Vagina (tissue), 2 donors: Measurements from ENCODE around the gene LRRC18. TPM values are rescaled to one million over a fixed set of nuclear protein-coding genes. Genes with fewer than 3 reads are reported as not detected.

Experiments
- DNase-seq, 2 donors: peaks; one replicate each; pipeline ENCODE4 v3.0.0-alpha.2; 2017; ENCODE audit errors: extremely low spot score in 2 of 2
- H3K27ac ChIP-seq: fragments of 200-600 bp; sonication (generic); one replicate; pipeline ENCODE4 v1.5.1; 2019
- H3K27me3 ChIP-seq: fragments of 200-600 bp; sonication (generic); one replicate; pipeline ENCODE4 v1.5.1; 2019
- H3K36me3 ChIP-seq, 2 donors: fragments of 200-600 bp; sonication (generic); one replicate each; pipeline ENCODE4 v1.5.1; 2017 to 2019
- H3K4me1 ChIP-seq: fragments of 200-600 bp; sonication (generic); one replicate; pipeline ENCODE4 v1.5.1; 2019
- H3K4me3 ChIP-seq, 2 donors: fragments of 200-600 bp; sonication (generic); 1 replicate in 1 of 2; 2 replicates in 1 of 2; pipeline ENCODE4 v1.5.1; 2016 to 2019
- H3K9me3 ChIP-seq: fragments of 200-600 bp; sonication (generic); one replicate; pipeline ENCODE4 v1.5.1; 2019
- CTCF ChIP-seq, 3 experiments: fragments of 450-650 bp in 2 of 3; fragments of 200-600 bp in 1 of 3; sonication (generic) in 1 of 3; IDR thresholded peaks; one replicate each; pipeline ENCODE4 v1.5.1; 2017 to 2019; ENCODE audit warnings: antibody characterized with exemption in 3 of 3, mild to moderate bottlenecking in 2 of 3, moderate library complexity in 2 of 3
- POLR2A ChIP-seq, 2 donors: fragments of 450-650 bp; IDR thresholded peaks; one replicate each; pipeline ENCODE4 v1.6.1; 2017; ENCODE audit warnings: antibody characterized with exemption in 2 of 2, mild to moderate bottlenecking in 2 of 2, moderate library complexity in 2 of 2
- POLR2AphosphoS5 ChIP-seq, 2 donors: sonication (generic); formaldehyde crosslinking; IDR thresholded peaks; one replicate each; pipeline ENCODE4 v1.9.0; 2017; ENCODE audit warnings: antibody characterized with exemption in 2 of 2, mild to moderate bottlenecking in 2 of 2, low read depth in 1 of 2; ENCODE audit not compliant: insufficient read depth in 1 of 2
- intact Hi-C: fragments of 100-400 bp; cut with DNase I; formaldehyde crosslinking; loops from one replicate; pipeline ENCODE4 v1.15.1; 2023
- total RNA-seq: library from RNA; depleted of rRNA; stranded (reverse); fragments of >200 nt; gene quantifications from one replicate; pipeline ENCODE4 v1.2.3, GENCODE V29; 2016

Gene LRRC18
- total RNA-seq, 1 donor from 2014 or later: not detected

- no peaks in the 10 kb centered on the region for H3K36me3 ChIP-seq
- no peak overlapping the region for H3K27ac ChIP-seq
- H3K9me3 ChIP-seq: no peaks in the 10 kb centered on the region
- no peaks in the 10 kb centered on the region for H3K27me3 ChIP-seq
- peaks cover 13% of the 10 kb centered on the region for H3K4me1 ChIP-seq
- TF ChIP-seq POLR2A (IDR thresholded peaks at IDR 0.05): no peak
- no peak for TF ChIP-seq POLR2AphosphoS5 (IDR thresholded peaks at IDR 0.05; ENCODE audit: insufficient read depth in 1 of 2, low read depth in 1 of 2)
- peak; percentile 67 to 84 (median 79) for TF ChIP-seq CTCF (IDR thresholded peaks at IDR 0.05)
- DNase-seq: no peak
- intact Hi-C loops: loop anchor here (10.0 kb wide), 1 partner anchor 533 kb away; no protein-coding TSS in a partner anchor
- no peak overlapping the region for H3K4me3 ChIP-seq
Observed at GRCh38 chr10:48981310-48981907, 41.8 kb upstream of the LRRC18 start.

GRCh38 chr10:48978318-48978717 lies 38.7 kb upstream of the LRRC18 start:
- H3K27ac ChIP-seq: no peak overlapping the region
- DNase-seq: no peak
- intact Hi-C loops: loop anchor here (5.0 kb wide), 1 partner anchor 184 kb away; no protein-coding TSS in a partner anchor
- H3K36me3 ChIP-seq: no peaks in the 10 kb centered on the region
- H3K4me1 ChIP-seq: peaks cover 13% of the 10 kb centered on the region
- H3K27me3 ChIP-seq: no peaks in the 10 kb centered on the region
- TF ChIP-seq POLR2AphosphoS5 (IDR thresholded peaks at IDR 0.05; ENCODE audit: insufficient read depth in 1 of 2, low read depth in 1 of 2): no peak
- no peak overlapping the region for H3K4me3 ChIP-seq
- H3K9me3 ChIP-seq: no peaks in the 10 kb centered on the region

DNA sequence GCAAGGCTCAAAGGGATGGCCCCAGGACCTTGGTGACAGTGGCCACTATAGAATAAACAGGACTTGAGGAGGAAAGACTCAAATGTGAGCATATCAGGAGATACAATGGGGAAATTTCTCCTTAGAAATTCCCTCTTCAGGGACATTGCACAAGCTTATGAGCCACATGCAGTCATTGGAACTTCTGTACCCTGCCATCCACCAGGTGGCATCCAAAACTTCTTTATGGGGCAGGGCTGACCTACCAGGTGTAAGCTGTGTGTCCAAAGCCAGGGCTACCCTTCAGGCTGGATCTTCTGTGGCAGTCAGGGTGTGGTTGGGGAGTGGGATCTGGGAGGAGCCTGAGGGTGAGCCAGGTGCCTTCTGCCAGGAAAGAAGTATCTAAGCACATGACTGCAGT lies 36.6 kb upstream of the LRRC18 start:
- no peaks in the 10 kb centered on the region for H3K27me3 ChIP-seq
- H3K9me3 ChIP-seq: no peaks in the 10 kb centered on the region
- DNase-seq: no peak
- no peak overlapping the region for H3K4me3 ChIP-seq
- TF ChIP-seq POLR2AphosphoS5 (IDR thresholded peaks at IDR 0.05; ENCODE audit: insufficient read depth in 1 of 2, low read depth in 1 of 2) (no peak), CTCF (IDR thresholded peaks at IDR 0.05) (peak in 2 of 3 experiments; percentile 21 to 27), POLR2A (IDR thresholded peaks at IDR 0.05) (no peak)
- no peaks in the 10 kb centered on the region for H3K36me3 ChIP-seq
- H3K27ac ChIP-seq: no peak overlapping the region
- intact Hi-C loops: loop anchor here (5.0 kb wide), 1 partner anchor 186 kb away; no protein-coding TSS in a partner anchor
- peaks cover 9% of the 10 kb centered on the region for H3K4me1 ChIP-seq

DNA sequence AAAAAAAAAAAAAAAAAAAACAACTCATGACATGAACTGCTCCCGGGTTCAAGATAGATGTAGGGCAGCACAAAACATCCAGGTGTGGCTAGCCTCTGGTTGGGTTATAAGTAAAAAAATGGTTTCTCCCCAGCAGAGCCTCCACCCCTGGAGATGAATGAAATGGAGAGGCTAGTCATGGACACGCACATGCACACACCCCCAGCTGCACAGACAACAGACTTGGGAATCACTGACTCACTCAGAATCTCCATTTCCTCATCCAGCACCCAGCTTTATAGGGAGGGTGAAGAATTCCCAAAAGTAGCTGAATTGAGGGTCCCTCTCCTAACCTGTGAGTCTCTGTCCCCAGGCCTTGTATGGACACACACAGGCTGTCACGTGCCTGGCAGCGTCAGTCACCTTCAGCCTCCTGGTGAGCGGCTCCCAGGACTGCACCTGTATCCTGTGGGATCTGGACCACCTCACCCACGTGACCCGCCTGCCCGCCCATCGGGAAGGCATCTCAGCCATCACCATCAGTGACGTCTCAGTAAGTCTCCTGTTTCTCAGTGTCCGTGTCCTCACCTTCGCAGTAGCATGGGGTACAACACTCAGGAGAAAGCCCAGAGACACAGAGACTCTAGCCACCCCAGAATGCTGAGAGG lies 35.0 kb upstream of the LRRC18 start:
- Histone ChIP-seq H3K27ac (no peak overlapping the region), H3K4me3 (no peak overlapping the region), H3K4me1 (no peaks in the 10 kb centered on the region), H3K36me3 (no peaks in the 10 kb centered on the region), H3K27me3 (no peaks in the 10 kb centered on the region), H3K9me3 (no peaks in the 10 kb centered on the region)
- TF ChIP-seq CTCF (IDR thresholded peaks at IDR 0.05) (no peak), POLR2AphosphoS5 (IDR thresholded peaks at IDR 0.05; ENCODE audit: insufficient read depth in 1 of 2, low read depth in 1 of 2) (no peak), POLR2A (IDR thresholded peaks at IDR 0.05) (no peak)
- no peak for DNase-seq
- intact Hi-C loops: loop anchor here (5.0 kb wide), 1 partner anchor 188 kb away; no protein-coding TSS in a partner anchor

DNA sequence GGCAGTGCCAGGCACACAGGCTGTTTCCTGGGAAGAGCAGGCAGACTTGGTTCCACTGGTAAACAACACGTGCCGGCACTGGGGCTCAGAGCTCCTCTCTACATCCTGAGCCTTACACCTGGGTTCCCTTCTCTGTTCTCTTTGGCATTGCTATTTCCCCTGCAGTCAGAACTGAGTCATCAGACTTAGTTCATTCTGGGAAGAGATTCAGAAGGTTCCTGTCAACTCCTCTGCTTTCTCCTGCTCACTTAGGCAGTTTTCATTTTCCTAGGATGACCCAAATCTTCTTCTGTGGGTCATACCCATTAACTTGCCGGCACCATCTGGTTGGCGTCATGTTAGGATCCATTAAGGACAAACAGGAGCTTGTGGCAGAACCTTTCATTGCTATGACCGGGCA lies 33.4 kb upstream of the LRRC18 start:
- intact Hi-C loops: no loop called here
- no peaks in the 10 kb centered on the region for H3K4me1 ChIP-seq
- H3K27me3 ChIP-seq: no peaks in the 10 kb centered on the region
- TF ChIP-seq POLR2AphosphoS5 (IDR thresholded peaks at IDR 0.05; ENCODE audit: insufficient read depth in 1 of 2, low read depth in 1 of 2) (no peak), POLR2A (IDR thresholded peaks at IDR 0.05) (no peak), CTCF (IDR thresholded peaks at IDR 0.05) (no peak)
- no peak overlapping the region for H3K27ac ChIP-seq
- no peaks in the 10 kb centered on the region for H3K9me3 ChIP-seq
- H3K36me3 ChIP-seq: no peaks in the 10 kb centered on the region
- no peak for DNase-seq
- H3K4me3 ChIP-seq: no peak overlapping the region
